Kasumi-1 (cell line): ENCODE results near the gene AMMECR1.
"Not testable (repeated sequence)": the region's sequence is repeated elsewhere in the genome, so short reads cannot be mapped to it uniquely, and the experiment has no call there.

Experiments used
- DNase-seq, 2 experiments: peaks; one replicate each; lab custom pipeline; 2025; lab: John Stamatoyannopoulos, UW

Gene AMMECR1

DNA sequence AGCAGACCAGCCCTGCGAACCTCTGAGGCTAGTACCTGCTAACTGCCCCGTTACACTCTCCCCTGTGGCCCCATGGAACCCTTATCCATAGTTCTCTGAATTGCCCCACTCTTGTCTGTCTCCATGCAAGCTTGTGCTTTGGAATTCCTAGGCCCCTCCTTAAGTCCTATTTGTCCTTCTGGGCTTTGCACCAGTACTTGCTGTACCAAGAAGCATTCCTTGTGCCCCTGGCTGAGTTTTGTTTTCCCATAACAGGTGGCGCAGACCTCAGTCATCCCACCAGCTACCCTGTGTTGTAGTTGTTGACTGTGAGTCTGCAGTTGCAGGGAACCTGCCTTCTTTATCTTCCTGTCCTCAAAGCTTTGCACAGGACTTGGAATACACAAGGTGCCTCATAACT is 147.9 kb downstream of the AMMECR1 start:
- DNase-seq, result no peak

DNA sequence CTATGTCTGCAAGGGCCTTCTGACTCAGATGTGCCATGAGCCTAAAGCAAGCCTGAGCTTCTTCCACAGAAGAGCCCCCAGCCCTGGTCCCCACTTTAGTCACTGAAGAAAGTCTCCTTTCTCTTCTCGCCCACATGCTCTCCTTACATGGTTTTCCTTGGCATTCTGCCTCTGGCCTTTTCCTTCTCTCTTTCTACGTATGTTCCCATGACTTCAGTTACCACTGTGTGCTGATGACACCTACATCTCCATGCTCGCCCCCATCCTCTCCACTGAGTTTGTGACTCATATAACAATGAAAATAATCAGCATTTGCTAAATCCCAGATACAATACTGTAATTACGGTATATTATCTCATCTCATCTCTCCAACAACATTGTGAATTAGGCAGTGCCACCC is 149.3 kb downstream of the AMMECR1 start:
- DNase-seq, result no peak

DNA sequence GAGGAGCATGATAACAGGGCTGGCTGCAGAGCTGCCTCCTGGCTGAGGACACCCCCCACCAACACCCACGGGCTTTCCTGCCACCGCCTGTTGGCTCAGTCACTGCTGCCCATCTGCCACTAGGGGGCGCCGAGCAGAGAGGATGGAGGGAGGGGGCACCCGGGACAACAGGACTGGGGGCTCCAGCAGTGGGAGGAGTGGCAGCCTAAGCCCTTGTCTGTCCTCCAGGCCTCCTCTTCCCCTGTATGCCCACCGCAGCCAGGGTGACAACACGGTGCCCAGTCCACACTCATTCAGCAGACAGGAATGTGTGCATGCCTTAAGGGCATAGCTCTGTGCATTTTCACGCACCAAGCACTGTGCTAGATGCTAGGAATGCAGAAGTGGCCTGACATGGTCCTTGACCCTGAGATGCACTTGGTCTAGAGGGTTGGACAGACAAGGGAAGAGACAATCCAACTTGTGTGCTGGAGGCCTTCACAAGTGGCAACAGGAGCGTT is 149.9 kb downstream of the AMMECR1 start:
- DNase-seq, result peak; percentile 3 to 20

DNA sequence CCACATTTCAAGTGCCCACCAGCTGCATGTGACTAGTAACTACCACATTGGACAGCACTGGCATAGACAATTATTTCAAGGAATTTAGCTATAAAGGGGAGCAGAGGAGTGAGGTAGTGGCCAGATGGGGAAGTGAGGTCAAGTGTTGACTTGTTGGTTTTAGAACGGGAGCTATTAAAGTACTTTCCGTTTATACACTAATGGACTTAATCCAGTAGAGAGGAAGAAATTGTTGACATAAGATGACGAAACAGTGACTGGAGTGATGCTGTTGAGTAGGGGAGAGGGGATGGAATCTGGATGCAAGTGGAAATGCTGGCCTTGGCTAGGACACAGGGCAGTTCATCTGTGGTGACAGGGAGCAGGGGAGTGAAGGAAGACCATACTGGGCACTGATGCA is 154.4 kb downstream of the AMMECR1 start:
- no peak for DNase-seq

DNA sequence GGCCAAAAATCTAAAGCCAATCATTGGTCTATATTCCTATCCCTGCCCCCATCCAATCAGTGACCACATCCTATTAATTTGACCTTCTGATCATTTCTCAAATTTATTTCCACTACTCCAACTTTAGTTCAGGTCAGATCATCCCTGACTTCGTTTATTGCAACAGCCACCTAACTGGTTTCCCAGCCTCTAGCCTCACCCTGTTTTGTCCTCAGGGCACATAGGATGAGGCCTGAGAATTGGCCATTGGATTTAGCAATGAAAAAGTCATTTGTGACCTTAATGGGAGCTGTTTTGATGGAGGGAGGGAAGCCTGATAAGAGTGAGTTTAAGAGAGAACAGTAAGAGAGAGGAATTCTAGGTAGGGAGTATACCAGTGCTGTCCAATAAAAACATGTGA is 155.0 kb downstream of the AMMECR1 start:
- DNase-seq, result no peak

DNA sequence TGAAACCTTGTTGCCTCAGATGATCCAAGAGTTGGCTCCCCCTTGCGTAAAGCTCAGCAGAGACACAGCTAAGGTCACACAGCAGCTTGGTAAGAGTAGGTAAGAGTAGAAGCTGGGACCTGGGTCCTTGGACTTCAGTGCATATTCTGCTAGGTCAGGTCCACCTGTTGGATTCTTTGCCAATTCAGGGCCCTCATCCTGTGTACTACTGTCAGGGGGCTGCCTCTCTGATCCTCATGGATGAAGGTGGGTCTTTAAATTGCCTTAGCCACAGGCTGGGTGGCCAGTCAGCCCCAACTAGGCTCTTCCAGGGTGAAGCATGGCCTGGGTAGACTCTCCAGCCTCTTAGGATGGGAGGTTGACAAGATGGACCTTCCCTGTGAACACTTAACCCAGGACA is 155.8 kb downstream of the AMMECR1 start:
- no peak for DNase-seq

DNA sequence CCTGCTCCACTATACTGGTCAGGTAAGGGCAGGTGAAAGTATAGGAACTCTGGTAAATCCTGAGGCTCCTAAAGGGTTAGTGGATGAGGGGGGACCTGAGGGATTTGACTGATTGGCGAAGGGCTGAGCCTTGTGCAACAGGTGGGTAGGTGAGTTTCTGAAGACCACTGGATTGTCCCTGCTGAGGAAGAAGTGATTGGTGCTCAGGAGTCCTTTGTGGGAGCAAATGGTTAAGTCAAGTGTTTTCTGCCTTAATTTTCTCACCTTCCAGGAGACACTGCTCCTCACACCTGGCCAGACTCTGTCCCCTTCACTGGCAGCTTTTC is 156.6 kb downstream of the AMMECR1 start:
- DNase-seq, result no peak

DNA sequence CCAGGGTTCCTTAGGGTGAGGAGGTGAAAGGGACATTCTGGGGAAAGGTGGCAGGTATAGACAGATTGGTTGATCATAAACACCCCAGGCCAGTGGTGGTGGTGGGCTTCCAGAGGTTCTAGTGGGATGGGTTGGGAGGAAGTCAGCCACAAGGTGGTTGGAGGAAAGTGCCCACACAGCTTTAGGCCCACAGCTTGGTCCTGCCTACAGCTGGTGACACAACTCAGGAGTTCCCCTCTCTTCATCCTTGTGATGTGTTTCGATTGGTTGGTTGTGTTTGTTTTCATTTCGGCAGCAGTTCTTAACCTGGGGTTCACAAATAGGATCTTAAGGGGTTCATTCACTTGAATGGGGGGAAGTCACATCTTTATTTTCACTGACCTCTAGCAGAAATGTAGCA is 158.0 kb downstream of the AMMECR1 start:
- DNase-seq, result no peak

DNA sequence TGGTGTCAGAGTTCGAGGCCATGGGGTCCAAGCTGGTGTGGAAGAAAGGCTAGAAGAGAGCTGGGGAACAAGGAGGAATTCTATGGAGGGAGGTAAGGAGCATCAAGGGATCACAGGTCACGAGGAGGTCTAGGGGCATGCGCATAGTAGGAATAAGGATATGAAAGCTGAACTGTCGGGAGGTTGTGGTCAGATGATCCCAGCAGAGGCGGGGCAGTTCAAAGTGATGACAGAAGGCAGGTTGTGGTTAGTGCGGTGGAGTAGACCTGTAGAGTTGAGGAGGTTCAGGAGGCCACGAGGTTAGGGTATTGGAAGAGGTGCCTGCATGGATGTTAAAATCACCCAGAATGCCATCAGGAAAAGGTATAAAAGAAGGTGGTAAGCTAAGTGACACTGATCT is 158.7 kb downstream of the AMMECR1 start:
- no peak for DNase-seq

DNA sequence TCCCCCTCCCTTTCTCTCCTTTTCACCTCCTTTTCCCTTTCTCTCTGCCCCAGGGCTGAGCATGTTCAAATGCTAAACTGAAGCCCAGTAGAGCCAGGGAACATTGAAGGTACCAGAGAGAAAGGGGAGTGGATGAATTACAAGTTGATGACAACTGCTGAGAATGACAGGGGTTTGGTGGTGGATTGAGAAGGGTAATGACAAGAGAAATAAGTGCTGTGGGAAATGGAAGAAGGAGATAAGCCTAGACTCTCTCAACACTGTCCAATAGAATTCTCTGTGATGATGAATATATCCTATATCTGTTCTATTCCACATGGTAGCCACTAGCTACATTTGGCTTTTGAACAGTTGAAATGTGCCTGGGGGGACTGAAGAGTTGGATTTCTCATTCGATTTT is 160.4 kb downstream of the AMMECR1 start:
- no peak for DNase-seq

DNA sequence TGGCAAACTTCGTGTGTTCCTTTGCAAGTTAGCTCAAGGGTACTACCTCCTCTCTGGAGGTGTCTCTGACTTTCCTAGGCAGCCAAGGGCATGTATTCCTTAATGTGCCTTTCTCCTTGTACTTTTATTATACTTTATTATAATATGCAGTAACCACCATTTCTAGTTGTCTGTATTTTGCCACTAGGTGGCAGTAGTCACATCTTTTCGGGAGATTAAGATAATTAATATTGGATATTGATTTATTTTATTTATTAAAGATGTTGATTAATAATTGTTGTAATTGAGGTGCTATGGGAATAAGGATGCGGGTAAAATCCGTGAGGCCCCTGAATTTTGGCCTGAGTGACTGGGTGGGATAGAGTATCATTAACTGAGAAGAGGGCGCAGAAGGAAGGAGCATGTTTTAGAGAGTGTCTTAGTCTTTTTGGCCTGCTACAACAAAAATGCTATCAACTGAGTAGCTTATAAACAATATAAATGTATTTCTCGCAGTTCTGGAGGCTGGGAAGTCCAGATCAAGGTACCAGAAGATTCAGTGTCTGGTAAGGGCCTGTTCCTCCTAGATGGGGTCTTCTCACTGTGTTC is 161.6 kb downstream of the AMMECR1 start:
- DNase-seq, result peak; percentile 1 to 32

DNA sequence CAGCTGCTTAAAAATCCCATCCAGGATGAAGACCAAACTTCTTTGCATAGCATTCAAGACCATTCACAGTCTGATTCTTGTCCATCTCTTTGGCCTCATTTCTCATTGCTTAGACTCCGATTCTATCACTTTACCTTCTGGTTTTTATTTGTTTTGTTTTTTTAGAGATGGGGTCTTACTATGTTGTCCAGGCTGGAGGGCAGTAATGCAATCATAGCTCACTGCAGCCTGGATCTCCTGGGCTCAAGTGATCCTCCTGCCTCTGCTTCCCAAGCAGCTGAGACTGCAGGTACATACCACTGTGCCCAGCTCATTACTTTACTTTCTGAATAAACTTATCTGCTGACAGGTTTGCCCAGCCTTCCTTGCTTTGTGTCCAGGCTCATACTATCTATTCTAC is 162.1 kb downstream of the AMMECR1 start:
- no peak for DNase-seq

DNA sequence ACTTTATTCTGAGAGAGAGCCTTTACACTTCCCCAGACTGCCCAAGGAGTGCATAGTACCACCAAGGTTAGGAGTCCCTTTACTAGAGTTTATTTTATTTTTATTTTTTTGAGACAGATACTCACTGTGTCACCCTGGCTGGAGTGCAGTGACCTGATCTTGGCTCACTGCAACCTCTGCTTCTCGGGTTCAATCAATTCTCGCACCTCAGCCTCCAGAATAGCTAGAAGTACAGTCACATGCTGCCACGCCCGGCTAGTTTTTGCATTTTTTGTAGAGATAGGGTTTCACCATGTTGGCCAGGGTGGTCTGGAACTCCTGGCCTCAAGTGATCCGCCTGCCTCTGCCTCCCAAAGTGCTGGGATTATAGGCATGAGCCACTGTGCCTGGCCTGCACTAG is 163.6 kb downstream of the AMMECR1 start:
- DNase-seq, result not testable (repeated sequence)

DNA sequence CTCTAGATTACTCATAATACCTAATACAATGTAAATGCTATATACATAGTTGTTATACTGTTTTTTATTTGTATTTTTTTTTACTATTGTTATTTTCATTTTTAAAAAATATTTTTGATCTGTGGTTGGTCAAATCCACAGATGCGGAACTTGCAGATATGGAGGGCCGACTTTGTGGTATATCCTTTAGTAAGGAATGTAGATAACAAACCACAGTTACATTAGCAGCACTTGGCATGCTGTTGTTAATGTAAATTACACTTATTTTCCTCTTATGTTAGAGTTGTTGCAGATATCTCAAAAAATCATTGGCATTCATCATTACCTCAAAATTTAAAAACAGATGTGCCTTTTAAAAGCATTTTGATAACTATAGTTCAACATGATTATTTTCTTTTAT is 164.0 kb downstream of the AMMECR1 start:
- no peak for DNase-seq

DNA sequence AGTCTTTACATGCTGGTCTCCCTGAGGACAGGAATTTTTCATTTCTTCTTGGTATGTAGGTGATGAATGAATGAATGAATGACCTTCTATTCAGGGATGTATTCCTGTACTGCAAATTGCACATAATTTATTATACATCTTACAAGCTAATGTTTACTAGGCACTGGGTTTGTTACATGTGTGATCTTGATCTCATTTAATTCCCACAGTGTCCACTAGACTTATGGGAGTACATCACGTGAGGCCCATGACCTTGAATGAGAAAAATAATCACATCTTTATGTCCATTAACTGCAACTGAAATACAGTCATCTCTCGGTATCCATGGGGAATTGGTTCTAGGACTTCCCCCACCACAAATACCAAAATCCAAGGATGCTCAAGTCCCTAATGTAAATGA is 164.6 kb downstream of the AMMECR1 start:
- no peak for DNase-seq

DNA sequence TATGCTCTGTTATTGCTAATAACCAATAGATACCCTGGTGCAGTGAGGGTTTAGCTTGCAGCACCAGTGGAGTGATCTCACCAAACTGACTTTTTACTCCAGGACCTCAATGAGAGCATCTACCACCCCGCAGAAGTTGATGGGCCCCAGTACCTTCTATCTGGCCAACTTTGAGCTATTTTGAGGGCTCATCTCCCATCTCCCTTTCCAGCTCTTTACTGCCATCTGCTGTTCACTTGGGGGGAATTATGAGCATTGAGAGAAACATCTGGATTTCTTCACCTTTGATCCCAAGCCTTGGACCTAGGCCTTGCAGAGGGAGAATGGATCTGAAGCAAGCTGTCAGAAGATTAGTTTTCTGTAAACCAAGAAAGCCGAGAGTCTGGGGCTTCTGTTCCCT is 171.4 kb downstream of the AMMECR1 start:
- DNase-seq, result peak; percentile 39 to 48

DNA sequence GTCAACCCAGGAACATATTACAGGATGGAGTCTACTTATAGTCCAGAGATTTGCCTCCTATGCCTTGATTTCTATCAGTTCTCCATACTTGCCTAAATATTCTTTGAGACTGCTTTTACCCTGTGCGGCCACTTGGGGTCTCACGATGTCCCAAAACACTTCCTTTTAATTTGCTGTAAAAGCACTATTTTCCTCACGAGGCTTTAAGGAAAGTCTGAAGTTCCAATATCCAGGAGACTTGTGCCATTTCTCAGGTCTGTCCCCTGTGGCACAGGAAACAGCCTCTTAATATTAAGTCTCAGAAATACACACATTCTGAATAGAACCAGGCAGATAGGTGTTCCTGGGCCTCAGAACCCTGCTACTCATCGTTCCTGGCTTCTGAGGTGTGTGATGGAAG is 172.0 kb downstream of the AMMECR1 start:
- DNase-seq, result peak; percentile 11 to 48

DNA sequence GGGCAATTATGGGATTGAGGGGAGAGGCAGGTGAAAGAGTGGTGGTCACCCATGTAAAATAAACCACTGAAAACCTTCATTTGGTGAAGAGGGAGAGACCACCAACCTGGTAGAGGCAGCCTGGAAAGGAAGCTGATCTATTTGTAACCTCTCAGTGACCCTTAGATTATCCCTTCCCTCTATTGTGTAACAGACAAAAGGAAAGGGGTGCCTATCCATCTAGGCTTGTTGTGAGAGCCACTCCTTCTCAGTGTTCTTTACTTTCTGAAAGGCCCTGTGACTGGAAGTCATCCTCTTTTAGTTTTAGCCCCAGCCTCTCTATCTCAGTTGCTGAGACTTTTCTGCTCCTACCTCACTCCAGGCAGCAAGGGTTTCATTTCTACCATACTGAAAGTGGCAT is 172.6 kb downstream of the AMMECR1 start:
- no peak for DNase-seq
